Stimulated activated CD8-positive, alpha-beta memory T cell treated with anti-CD3 and anti-CD28 coated beads, Interleukin-12 subunit alpha, Interleukin-12 subunit beta, amount 100 ng/mL, for 24 hours (primary cell): ENCODE measurements around the gene ARAP2.
"Not testable (repeated sequence)": the region's sequence is repeated elsewhere in the genome, so short reads cannot be mapped to it uniquely, and the experiment has no call there.

Source experiments
- DNase-seq: peaks from one replicate; pipeline ENCODE4 v3.0.0-alpha.2; 2020; ENCODE audit errors: extremely low read depth

The ARAP2 gene

GRCh38 chr4:36183665-36184393 is 60.5 kb downstream of the ARAP2 start:
- DNase-seq: no peak

DNA sequence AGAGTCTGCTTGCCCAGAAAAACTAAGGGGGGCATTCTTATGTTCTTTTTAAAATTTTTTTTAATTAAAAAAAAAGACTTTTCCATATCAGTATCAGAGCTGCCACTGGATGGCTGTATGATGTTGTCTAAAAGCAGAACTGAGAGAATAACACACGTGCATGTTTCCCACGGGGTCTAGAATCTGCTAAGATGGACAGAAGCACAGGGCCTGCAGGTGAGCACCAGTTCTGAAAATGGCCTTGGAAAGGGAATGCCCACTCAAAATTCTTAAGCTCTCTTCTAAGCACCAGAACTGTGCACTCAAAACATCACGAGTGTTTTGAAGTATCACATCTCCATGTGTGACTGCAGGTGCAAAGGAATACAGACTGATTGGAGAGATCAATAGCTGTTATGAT is 61.1 kb downstream of the ARAP2 start:
- no peak for DNase-seq

GRCh38 chr4:36182315-36182714 is 62.0 kb downstream of the ARAP2 start:
- DNase-seq: not testable (repeated sequence)

DNA sequence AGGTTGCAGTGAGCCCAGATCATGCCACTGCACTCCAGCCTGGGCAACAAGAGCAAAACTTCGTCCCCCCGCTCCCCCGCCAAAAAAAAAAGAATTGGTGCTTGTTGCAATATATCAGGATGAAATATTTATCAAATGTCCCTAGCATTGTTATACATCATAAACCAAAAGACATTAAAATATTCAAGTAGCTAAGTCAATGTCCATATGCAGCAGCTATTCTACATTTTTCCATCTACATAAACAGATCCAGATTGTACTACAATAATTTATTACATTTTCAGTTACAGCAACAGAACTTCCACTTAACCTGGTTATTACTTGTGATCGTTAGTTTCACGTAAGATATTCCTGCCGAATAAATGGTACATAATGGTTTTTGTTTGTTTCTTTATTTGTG is 64.1 kb downstream of the ARAP2 start:
- no peak for DNase-seq

DNA sequence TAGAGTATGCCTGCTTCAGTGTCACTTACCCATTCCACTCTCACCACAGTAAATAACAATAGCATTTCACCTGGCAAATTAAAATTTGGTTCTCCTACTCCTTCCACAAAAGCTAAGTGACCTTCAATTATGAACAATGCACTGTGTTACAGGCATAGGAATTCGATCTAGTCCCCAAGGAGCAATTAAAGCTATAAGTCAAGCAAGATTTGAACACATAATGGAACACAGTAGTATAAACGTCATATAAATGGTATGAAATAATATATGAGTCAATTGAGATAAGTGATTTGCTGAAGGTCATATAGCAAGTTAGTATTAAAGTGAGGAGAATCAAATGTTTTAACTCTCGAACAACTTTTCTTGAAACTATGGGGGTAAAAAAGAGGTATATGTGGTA is 65.8 kb downstream of the ARAP2 start:
- DNase-seq: no peak

DNA sequence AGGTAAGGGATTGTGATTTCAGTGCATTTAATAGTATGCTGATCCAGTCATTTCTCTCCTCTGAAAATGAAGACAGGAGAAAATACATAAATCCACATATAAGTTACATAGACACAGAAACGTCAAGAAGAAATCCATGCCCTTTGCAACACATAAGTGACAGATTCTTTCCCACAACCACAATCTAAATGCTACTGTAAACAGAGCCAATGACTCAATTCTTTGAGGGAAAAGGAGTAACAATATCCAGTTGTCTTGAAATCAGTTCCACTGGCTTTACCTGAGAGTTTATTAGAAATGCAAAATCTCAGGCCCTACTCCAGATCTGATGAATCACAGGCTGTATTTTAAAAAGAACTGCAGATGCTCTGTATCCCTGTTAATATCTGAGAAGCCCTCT is 66.4 kb downstream of the ARAP2 start:
- DNase-seq: no peak

DNA sequence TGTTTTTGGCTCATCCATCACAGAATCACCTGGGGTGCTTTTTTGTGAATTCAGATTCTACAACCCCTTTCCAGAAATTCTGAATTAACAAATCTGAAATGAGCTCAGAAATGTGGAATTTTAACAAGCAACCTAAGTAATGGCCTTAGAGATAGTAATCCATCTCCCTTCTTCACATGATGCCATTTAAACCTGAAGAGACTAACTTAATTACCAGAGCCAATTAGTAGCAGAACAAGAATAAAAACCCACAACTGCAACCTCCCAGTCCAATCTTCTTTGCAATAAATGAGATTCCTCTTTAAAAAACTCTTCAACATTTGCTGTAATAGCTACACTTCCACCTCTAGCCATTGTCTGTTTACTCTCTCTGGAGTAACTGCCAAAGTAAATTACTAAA is 69.7 kb downstream of the ARAP2 start:
- no peak for DNase-seq

DNA sequence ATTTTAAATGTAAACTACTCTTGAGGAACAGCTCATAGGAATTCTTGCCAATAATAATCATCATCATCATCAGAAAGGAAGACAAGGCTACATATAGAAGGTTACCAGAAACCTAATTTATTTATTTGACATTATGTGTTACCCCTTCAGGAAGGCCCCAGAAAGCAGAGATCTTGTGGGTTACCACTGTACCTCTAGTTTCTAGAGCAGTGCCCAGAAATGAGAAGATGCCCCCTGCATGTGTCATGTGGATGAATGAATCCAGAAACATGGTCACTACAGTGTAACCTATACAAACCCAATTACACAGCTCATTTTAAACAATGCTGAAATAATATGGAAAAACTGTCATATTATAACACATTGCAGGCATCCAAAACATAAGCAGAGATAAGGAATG is 70.4 kb downstream of the ARAP2 start:
- no peak for DNase-seq

DNA sequence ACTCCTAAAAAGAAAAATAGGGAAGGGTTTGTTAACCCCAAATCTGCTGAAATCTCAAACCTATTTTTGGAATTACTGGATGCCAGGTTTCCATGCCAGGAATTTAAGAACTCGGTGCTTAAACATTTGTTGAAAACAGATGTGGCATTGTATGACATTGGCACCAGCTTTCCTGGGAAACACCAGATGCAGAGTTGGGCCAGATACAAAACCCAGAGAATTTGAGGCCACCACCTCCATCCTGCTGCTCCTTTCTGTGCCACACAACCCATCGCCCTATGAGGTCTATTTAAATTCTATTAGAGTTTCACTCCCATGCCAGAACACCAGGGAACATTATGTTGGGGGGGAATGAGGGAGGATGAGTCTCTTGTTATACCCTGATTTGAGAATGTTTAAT is 71.7 kb downstream of the ARAP2 start:
- DNase-seq: no peak

GRCh38 chr4:36168127-36168878 is 76.0 kb downstream of the ARAP2 start:
- no peak for DNase-seq

- no peak for DNase-seq
Measured at GRCh38 chr4:36165631-36166005, 78.7 kb downstream of the ARAP2 start.

DNA sequence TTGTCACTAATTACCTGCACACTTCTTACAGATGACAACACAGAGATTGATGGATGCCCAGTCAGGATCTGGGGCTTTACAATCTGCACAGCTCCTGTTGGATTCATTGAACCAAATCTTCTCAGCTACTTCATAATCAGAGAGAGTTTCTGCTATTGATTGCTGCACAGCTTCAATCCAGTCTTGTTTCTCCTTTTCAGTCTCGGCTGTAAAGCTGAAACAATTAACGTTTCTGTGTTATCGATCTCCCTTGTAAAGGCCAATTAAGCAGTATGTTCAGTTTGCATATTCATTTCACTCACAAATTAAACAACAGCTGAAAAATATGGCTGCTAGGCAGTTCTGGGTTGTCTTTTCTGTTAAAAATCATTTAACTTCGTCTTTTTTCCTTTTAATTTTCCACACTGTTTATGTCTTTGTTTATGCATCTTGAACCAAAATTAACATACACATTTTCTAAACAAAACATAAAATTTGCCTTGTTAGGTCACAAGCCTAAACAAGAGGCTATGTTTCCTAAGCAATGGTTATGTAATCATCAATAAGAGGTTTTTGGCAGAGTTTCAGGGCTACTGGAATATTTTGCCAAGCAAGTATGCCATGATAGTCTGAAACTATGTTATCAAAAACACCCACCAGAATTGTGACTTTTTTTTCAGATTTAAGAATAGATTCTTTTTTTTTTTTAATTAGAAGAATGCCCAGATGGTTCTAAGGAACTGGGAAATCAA is 79.2 kb downstream of the ARAP2 start:
- DNase-seq: no peak

GRCh38 chr4:36163198-36163597 is 81.1 kb downstream of the ARAP2 start:
- no peak for DNase-seq

- DNase-seq: no peak
Measured at GRCh38 chr4:36159208-36159607, 85.1 kb downstream of the ARAP2 start.

DNA sequence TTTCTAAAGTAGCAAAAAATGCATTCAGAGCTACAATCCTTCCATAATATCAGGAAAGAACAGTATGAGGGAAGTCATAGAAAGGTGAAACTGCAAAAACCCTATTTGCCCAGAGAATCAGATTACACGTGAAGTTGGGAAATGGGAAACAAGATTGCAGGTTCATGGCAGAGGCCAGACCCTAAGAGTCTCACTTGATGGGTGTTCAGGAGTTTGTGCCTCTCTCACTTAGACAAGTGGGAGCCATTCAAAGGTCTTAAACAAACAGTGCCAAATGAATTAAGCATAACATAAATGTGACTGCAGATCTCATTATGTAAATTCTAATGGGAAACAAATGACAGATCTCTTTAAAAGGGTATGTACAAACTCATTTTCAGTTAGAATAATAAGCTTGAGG is 91.6 kb downstream of the ARAP2 start:
- DNase-seq: no peak

GRCh38 chr4:36142504-36142903 is 101.8 kb downstream of the ARAP2 start:
- no peak for DNase-seq

- DNase-seq: no peak
Measured at GRCh38 chr4:36141186-36141585, 103.1 kb downstream of the ARAP2 start.

DNA sequence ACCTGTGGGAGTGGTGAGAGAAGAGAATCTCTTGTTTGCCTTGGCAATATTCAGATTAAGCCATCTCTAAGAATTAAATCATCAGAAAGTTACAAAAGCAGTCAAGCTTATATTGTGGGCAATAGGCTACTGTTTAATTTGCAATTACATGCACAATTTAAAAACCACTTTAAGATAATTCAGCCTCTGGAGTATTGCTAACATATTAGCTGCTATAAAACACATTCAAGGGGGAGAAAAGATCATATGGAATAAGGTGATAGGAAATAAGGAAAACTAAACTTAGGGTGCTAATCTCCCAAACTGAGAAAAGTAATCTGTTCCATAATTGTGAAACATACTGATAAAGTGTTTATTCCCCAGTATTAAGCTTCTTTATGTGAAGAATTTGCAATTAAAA is 103.9 kb downstream of the ARAP2 start:
- DNase-seq: no peak

GRCh38 chr4:36138220-36138619 is 106.1 kb downstream of the ARAP2 start:
- DNase-seq: no peak

GRCh38 chr4:36137336-36137735 is 107.0 kb downstream of the ARAP2 start:
- DNase-seq: no peak

DNA sequence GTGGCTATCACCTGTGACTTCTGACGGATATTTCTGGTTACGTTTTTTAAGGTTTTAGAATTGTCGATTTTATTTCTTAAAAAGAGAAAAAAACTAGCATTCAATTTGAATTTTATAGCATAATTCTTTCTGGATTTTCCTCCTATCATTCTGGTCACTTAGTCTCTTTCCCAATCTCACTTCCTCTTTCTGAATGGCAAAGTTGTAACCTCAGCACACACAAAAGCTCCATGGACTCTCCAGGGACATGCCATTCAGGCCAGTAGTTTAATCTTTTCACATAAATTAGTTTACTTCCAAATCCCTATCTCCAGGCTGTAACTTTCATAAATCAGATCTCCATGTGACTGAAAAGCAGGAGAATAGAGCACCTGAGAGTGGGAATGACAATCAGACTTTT is 110.7 kb downstream of the ARAP2 start:
- DNase-seq: no peak

GRCh38 chr4:36133086-36133485 is 111.2 kb downstream of the ARAP2 start:
- no peak for DNase-seq

DNA sequence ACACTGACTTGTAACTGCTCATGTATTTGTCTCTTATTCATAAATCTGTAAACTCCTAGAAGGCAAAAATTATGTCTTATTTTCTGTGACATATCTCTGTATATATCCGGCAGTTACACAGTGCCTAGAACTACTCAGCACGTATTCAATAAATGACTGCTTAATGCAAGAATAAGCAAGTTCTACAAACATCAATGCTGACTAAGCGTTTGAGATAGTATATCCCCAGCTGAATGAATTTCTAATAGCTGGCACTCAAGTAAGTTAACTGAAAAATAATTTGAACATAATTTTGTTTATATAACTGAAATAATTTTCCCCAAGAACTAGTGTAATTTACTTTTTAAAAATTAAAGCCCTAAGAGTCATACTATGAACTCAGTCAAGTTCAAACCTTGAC is 113.7 kb downstream of the ARAP2 start:
- DNase-seq: no peak
